WI38 (cell line): Measurements from ENCODE around the gene FAM107A.

Experiments used
- H3K4me3 ChIP-seq: 2 replicates; pipeline ENCODE4 v1.5.1; 2011; ENCODE audit warnings: low read depth, mild to moderate bottlenecking, control low read depth, low read length
- TF ChIP-seq, protein P1 (sequence below): IDR thresholded peaks from 2 replicates; pipeline ENCODE4 v1.5.1; 2012; ENCODE audit warnings: low read depth, mild to moderate bottlenecking, control low read depth, low read length

The FAM107A gene

DNA sequence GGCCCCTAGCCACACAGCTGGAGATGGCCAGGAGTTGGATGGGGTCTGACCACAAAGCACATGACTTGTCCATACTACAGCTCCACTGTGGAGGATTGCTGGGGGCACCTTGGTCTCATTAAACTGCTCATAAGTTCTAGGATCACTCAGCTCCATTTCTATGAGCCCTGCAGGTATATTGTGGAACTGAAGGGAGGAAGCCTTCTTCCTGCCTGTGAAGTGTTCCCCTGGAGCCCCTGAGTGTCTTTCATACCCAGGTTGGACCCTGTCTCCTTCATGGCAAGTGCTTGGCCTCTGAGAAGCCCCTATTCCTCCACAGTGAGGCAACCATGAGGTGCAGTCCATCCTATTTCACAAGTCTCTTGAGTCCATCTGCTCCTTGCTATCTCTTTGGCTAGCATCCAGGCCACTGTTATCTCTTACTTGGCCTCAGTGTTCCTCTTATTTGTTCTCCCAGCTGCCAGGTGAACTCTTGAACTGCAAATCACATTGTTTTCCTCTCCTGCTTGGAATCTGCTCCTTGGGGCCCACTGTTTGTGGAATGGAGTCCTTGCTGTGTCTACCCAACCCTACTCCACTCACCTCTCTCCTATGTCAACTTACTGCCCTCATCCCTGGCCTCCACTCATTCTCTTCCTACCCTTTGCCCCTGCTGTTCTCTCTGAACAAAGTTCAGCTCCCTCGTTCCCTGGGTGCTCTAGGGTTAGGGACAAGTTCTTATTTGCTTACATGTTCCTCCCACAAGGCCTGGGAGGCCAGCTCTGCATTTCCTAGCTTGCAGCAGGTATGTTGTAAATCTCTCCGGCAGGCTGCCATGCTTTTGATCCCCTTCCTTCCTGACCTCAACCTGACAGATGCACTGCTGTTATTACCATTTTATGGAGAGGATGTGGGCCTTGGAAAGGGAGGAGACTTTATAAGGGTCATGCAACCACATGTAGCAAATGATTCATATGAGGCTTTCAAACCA is 41.4 kb downstream of the FAM107A start:
- H3K4me3 ChIP-seq: no peak overlapping the region
- TF ChIP-seq, protein P1, sequence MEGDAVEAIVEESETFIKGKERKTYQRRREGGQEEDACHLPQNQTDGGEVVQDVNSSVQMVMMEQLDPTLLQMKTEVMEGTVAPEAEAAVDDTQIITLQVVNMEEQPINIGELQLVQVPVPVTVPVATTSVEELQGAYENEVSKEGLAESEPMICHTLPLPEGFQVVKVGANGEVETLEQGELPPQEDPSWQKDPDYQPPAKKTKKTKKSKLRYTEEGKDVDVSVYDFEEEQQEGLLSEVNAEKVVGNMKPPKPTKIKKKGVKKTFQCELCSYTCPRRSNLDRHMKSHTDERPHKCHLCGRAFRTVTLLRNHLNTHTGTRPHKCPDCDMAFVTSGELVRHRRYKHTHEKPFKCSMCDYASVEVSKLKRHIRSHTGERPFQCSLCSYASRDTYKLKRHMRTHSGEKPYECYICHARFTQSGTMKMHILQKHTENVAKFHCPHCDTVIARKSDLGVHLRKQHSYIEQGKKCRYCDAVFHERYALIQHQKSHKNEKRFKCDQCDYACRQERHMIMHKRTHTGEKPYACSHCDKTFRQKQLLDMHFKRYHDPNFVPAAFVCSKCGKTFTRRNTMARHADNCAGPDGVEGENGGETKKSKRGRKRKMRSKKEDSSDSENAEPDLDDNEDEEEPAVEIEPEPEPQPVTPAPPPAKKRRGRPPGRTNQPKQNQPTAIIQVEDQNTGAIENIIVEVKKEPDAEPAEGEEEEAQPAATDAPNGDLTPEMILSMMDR: no peak

DNA sequence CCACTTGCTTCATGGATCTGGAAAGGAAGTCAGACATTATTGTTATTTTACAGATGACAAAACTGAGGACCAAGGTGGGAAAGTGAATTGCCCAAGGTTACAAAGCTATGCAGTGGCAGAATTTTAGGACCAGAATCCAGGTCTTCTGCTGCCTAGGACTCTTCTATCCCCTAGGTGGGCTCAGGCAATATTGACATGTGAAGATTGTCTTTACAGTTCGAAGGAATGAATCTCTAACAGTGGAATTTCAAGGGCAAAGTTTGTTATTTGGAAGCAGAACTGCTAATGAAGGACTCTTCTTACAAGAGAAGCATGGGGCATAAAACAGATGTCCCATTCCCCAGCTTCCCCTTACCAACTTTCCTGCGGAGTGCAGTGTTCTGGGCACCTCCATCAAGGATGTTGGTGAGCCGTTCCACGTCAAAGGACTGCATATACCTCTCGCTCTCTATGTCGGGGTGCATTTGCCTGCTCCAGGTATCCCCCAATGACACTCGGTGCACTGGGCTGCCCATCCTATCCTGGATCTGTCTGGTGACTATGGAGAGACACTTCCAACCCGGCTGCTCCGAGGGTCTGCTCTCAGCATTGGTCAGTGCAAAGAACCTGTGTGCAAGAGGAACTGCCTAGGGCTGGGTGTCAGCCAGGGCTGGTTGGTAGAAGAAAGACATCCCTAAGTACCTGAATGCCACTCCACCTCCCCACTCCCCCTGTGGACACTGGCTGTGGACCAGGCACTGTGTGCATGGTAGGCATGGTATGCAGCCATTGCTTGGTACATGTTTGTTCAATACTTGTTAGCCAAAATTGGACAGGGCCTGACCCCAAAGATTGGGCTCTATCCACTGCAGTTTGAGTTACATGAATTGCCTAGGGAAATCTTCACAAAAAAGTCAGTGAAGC is 42.3 kb downstream of the FAM107A start:
- TF ChIP-seq, protein P1: no peak
- H3K4me3 ChIP-seq: no peak overlapping the region

DNA sequence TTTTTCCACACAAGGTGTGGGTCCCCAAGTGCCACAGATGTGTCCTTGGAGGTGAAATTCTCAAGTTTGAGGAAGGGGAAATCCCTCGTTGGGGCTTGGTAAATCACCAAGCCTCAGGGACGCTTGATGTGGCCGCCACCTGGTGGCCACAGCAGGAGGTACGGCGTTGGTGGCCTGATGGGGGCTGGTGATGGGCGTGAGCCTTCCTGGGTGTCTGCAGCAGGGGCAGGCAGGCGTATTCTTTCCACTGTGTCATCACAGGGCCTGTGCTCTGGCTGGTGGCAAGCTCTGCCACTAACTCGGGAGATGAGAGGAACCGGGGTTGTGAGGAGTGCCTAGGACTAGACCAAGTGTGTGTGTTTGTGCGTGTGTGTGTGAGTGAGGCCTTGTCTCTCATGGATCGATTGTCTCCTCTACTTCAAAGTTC is 44.4 kb downstream of the FAM107A start:
- TF ChIP-seq, protein P1: peak; percentile 93
- H3K4me3 ChIP-seq: no peak overlapping the region

DNA sequence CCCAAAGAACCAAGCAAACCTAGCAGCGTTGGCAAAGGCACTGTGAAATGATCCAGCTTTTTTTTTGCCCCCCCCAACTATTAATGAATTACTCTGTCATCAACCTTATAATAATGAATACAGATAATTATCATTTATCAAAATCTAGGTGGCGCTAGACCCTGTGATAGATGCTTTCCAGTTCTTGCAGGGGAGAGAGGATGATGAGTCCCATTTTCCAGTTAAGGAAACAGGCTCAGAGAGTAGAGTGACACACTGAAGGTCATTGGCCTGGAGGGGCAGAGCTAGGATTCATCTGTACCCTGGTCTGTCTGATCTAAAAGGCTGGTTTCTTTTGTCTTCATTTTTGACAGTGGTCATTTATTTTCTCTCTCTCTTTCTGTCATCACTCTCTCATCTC is 45.2 kb downstream of the FAM107A start:
- TF ChIP-seq, protein P1: no peak
- H3K4me3 ChIP-seq: no peak overlapping the region

DNA sequence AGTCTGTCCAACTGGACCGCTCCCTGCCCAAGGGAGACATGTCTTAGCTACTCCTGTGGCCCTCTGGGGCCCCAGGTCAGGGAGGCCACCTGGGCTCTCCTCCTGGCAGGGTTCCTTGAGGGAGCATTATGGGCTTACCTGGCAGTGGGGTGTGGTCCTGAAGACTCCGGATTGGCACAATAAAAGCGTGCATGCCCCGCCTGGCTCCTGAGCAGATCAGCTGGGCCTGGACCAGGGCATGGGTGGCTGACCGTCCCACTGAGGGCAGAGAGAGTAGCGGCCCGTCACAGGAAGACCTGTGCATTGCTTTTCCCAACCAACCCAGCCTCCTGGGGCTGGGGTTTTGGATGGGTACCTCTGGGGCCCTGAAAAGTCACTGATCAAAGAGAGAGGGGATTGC is 45.6 kb downstream of the FAM107A start:
- H3K4me3 ChIP-seq: no peak overlapping the region
- TF ChIP-seq, protein P1: no peak

DNA sequence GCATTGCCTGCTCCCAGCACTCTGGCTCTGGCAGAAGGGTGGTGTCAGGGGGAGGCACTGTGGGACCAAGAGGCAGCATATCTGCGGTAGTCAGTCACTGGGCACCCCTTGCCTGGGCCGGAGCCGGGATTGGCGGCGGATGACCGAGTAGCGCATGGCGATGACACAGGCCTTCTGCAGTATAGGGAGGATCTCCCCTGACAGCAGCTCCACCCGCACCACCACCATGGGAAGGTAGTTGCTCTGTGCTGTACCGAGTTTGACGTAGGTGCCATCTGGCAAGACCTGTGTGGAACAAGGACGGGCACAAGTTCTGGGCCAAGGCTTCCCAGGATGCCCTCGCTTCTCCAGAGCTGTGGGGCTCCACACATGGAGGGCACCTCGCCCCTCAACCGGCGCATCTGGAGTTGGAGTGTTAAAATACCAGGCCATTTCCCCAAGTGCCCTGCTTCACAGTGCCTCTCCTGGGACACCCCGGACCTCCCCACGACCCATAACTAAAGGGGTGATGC is 46.8 kb downstream of the FAM107A start:
- no peak overlapping the region for H3K4me3 ChIP-seq
- TF ChIP-seq, protein P1: no peak
